HCT116 (cell line): ENCODE results near the gene PKIB. TPM values are rescaled to one million over a fixed set of nuclear protein-coding genes. Genes with fewer than 3 reads are reported as not detected.

ENCODE experiments used
- ATAC-seq: fragments of 200-7000 bp; cut with Tn5 transposase; 2 replicates; pipeline ENCODE4 v1.9.1; 2020; ENCODE audit warnings: mild to moderate bottlenecking, moderate library complexity
- BruUV-seq: library from RNA; stranded (reverse); fragments of 400-500 nt; replicated peaks from 2 replicates; lab custom pipeline; 2021; lab: Mats Ljungman, UMichigan
- CTCF ChIA-PET: fragments of 300-600 bp; sonication (Branson Sonifier 250); formaldehyde crosslinking; loops from one replicate; lab custom pipeline; 2021; ENCODE audit warnings: antibody characterized with exemption; lab: Charles Lee
- POLR2A ChIA-PET: fragments of 300-600, 350-600 bp; sonication (Branson Sonifier 250); formaldehyde crosslinking; loops from one replicate; lab custom pipeline; 2021; ENCODE audit warnings: antibody characterized with exemption; lab: Charles Lee
- RAD21 ChIA-PET, 2 experiments: fragments of 300-600 bp; sonication (Branson Sonifier 250); formaldehyde crosslinking; loops; one replicate each; lab custom pipeline; 2023; ENCODE audit warnings: low total read pairs in 2 of 2; ENCODE audit not compliant: uncharacterized antibody in 2 of 2, unreplicated experiment in 2 of 2, low non-redundant PET in 1 of 2; lab: Charles Lee
- DNase-seq: peaks from one replicate; pipeline ENCODE4 v3.0.0-alpha.2; 2010; ENCODE audit warnings: low read depth, low spot score
- H2AFZ ChIP-seq: fragments of 200-600 bp; shearing (Covaris generic), sonication (generic); 2 replicates; pipeline ENCODE4 v1.6.1; 2017; ENCODE audit warnings: low read depth, mixed run types, mixed read lengths, antibody characterized with exemption, low read length; ENCODE audit not compliant: poor library complexity, severe bottlenecking
- H3K27ac ChIP-seq: 2 replicates; pipeline ENCODE4 v1.5.1; 2012; ENCODE audit warnings: low read depth, low read length
- H3K27me3 ChIP-seq: fragments of 200-600 bp; sonication (generic); 2 replicates; pipeline ENCODE4 v1.6.1; 2016; ENCODE audit warnings: mixed run types, low read length, mixed read lengths; ENCODE audit not compliant: insufficient read depth
- H3K36me3 ChIP-seq, 2 experiments: fragments of 200-500 bp in 1 of 2; fragments of 200-600 bp in 1 of 2; sonication (Bioruptor generic) in 1 of 2; sonication (generic) in 1 of 2; 2 replicates each; pipeline versions ENCODE4 v1.5.1 to v1.6.1; 2014 to 2016; ENCODE audit warnings: low read length in 2 of 2, inconsistent platforms in 1 of 2, mixed read lengths in 1 of 2, mixed run types in 1 of 2; ENCODE audit not compliant: insufficient read depth in 2 of 2, control insufficient read depth in 1 of 2
- H3K4me1 ChIP-seq, 2 experiments: fragments of 200-600 bp in 1 of 2; sonication (generic) in 1 of 2; 2 replicates each; pipeline versions ENCODE4 v1.5.1 to v1.6.1; 2012 to 2017; ENCODE audit warnings: low read length in 2 of 2, inconsistent platforms in 1 of 2, mild to moderate bottlenecking in 1 of 2, mixed read lengths in 1 of 2, mixed run types in 1 of 2, moderate library complexity in 1 of 2; ENCODE audit not compliant: insufficient read depth in 2 of 2, control insufficient read depth in 1 of 2
- H3K4me2 ChIP-seq: fragments of 200-600 bp; sonication (generic); 2 replicates; pipeline ENCODE4 v1.6.1; 2017; ENCODE audit warnings: mixed run types, low read length, mixed read lengths
- H3K4me3 ChIP-seq, 2 experiments: fragments of 200-600 bp in 1 of 2; sonication (generic) in 1 of 2; replicated peaks in 1 of 2; 2 replicates each; pipeline ENCODE4 v1.5.1; 2011 to 2016; ENCODE audit warnings: low read length in 2 of 2, control low read depth in 1 of 2, low read depth in 1 of 2, mild to moderate bottlenecking in 1 of 2, mixed read lengths in 1 of 2, mixed run types in 1 of 2
- H3K79me2 ChIP-seq: fragments of 200-600 bp; sonication (generic); 2 replicates; pipeline ENCODE4 v1.6.1; 2017; ENCODE audit warnings: mild to moderate bottlenecking, mixed run types, low read length, moderate library complexity, mixed read lengths; ENCODE audit not compliant: insufficient read depth
- H3K9ac ChIP-seq: fragments of 200-600 bp; sonication (generic); 2 replicates; pipeline ENCODE4 v1.6.1; 2016; ENCODE audit warnings: low read length, mixed read lengths
- H3K9me2 ChIP-seq: fragments of 200-600 bp; sonication (generic), shearing (Covaris generic); 2 replicates; pipeline ENCODE4 v1.6.1; 2017; ENCODE audit warnings: mixed run types, mild to moderate bottlenecking, moderate library complexity; ENCODE audit not compliant: insufficient read depth
- H3K9me3 ChIP-seq, 2 experiments: fragments of 200-500 bp in 1 of 2; fragments of 200-600 bp in 1 of 2; sonication (Bioruptor generic) in 1 of 2; sonication (generic) in 1 of 2; 2 replicates each; pipeline ENCODE4 v1.6.1; 2014 to 2017; ENCODE audit warnings: low read length in 2 of 2, mixed read lengths in 2 of 2, inconsistent platforms in 1 of 2, low read depth in 1 of 2, mild to moderate bottlenecking in 1 of 2, mixed run types in 1 of 2, moderate library complexity in 1 of 2; ENCODE audit not compliant: control insufficient read depth in 1 of 2, insufficient read depth in 1 of 2
- H4K20me1 ChIP-seq: fragments of 200-600 bp; sonication (generic), shearing (Covaris generic); 2 replicates; pipeline ENCODE4 v1.6.1; 2017; ENCODE audit warnings: mixed run types, mild to moderate bottlenecking, moderate library complexity; ENCODE audit not compliant: insufficient read depth
- CBX3 ChIP-seq: IDR thresholded peaks from 2 replicates; pipeline ENCODE4 v1.6.1; 2012; ENCODE audit warnings: low read depth
- CEBPB ChIP-seq: IDR thresholded peaks from 2 replicates; pipeline ENCODE4 v1.6.1; 2012; ENCODE audit warnings: low read depth
- CTCF ChIP-seq, 3 experiments: fragments of 200-600 bp in 1 of 3; sonication (generic) in 1 of 3; IDR thresholded peaks in 2 of 3; conservative IDR thresholded peaks in 1 of 3; 2 replicates each; pipeline ENCODE4 v1.5.1; 2012 to 2017; ENCODE audit warnings: low read depth in 2 of 3, low read length in 2 of 3, antibody characterized with exemption in 1 of 3, borderline replicate concordance in 1 of 3, control low read depth in 1 of 3, mild to moderate bottlenecking in 1 of 3, mixed read lengths in 1 of 3, mixed run types in 1 of 3, moderate library complexity in 1 of 3; ENCODE audit not compliant: insufficient read depth in 1 of 3
- ELF1 ChIP-seq: IDR thresholded peaks from 2 replicates; pipeline ENCODE4 v1.6.1; 2012; ENCODE audit warnings: low read depth, borderline replicate concordance
- EZH2phosphoT487 ChIP-seq: fragments of 200-600 bp; IDR thresholded peaks from 2 replicates; pipeline ENCODE4 v1.6.1; 2018; ENCODE audit warnings: antibody characterized with exemption, borderline replicate concordance
- FOSL1 ChIP-seq: IDR thresholded peaks from 2 replicates; pipeline ENCODE4 v1.6.1; 2012; ENCODE audit warnings: low read depth
- JUND ChIP-seq: IDR thresholded peaks from 2 replicates; pipeline ENCODE4 v1.6.1; 2012
- MAX ChIP-seq: IDR thresholded peaks from 2 replicates; pipeline ENCODE4 v1.6.1; 2012
- POLR2AphosphoS5 ChIP-seq: IDR thresholded peaks from 2 replicates; pipeline ENCODE4 v1.6.1; 2011; ENCODE audit warnings: mild to moderate bottlenecking, low read depth, low read length, moderate library complexity
- RAD21 ChIP-seq: IDR thresholded peaks from 2 replicates; pipeline ENCODE4 v1.6.1; 2012; ENCODE audit warnings: low read depth, mild to moderate bottlenecking
- REST ChIP-seq: IDR thresholded peaks from 2 replicates; pipeline ENCODE4 v1.6.1; 2012; ENCODE audit warnings: low read depth
- SP1 ChIP-seq: IDR thresholded peaks from 2 replicates; pipeline ENCODE4 v1.6.1; 2012; ENCODE audit warnings: low read depth
- SRF ChIP-seq: IDR thresholded peaks from 2 replicates; pipeline ENCODE4 v1.6.1; 2012; ENCODE audit warnings: low read depth
- ZNF274 ChIP-seq: fragments of 200-500 bp; sonication (Bioruptor generic); IDR thresholded peaks from 2 replicates; pipeline ENCODE4 v1.6.1; 2014; ENCODE audit warnings: mild to moderate bottlenecking, low read depth, low read length, inconsistent platforms
- intact Hi-C: fragments of 100-400 bp; cut with micrococcal nuclease; formaldehyde crosslinking; loops from 2 replicates; pipeline ENCODE4 v1.10.0; 2022
- total RNA-seq: library from RNA; stranded (reverse); gene quantifications from one replicate; pipeline ENCODE4 v1.2.1, GENCODE V29; 2021; ENCODE audit not compliant: unreplicated experiment

The PKIB gene
- total RNA-seq, 1 experiment from 2014 or later, result 24.0 TPM

- TF ChIP-seq ZNF274, result no peak
- no peak for TF ChIP-seq REST
- no peak for TF ChIP-seq SRF
- no peak for TF ChIP-seq ELF1
- TF ChIP-seq RAD21, result no peak
- no peak for TF ChIP-seq JUND
- no peak for TF ChIP-seq CTCF (IDR thresholded peaks at IDR 0.05 in 2 of 3, conservative IDR thresholded peaks at IDR 0.05 in 1 of 3; ENCODE audit: borderline replicate concordance in 1 of 3, insufficient read depth in 1 of 3, low read depth in 2 of 3, low read length in 2 of 3)
- no peak for TF ChIP-seq MAX
- TF ChIP-seq POLR2AphosphoS5, result no peak
- TF ChIP-seq SP1, result no peak
- no peak for TF ChIP-seq CBX3
- no peak for TF ChIP-seq CEBPB
- TF ChIP-seq EZH2phosphoT487, result no peak
- no peak for TF ChIP-seq FOSL1
- Histone ChIP-seq H3K4me2 (no peak overlapping the region), H3K27me3 (no peaks in the 10 kb centered on the region), H3K4me1 (peaks cover 23 to 60% of the 10 kb centered on the region in 2 experiments), H3K9me3 (no peaks in the 10 kb centered on the region), H3K9me2 (no peaks in the 10 kb centered on the region), H3K36me3 (no peaks in the 10 kb centered on the region), H3K9ac (no peak overlapping the region), H3K27ac (peak overlapping the region; percentile 72; the same call in 1 of the 2 replicates), H3K79me2 (no peaks in the 10 kb centered on the region), H4K20me1 (no peaks in the 10 kb centered on the region), H3K4me3 (no peak overlapping the region), H2AFZ (no peak overlapping the region)
- CTCF ChIA-PET, result no interaction called here
- intact Hi-C loops, result no loop called here
- no TSS peak for BruUV-seq
- RAD21 ChIA-PET, result no interaction called here
- DNase-seq (no peak), ATAC-seq (no peak)
- POLR2A ChIA-PET, result no interaction called here
Measured at GRCh38 chr6:122694602-122695001, 84.4 kb downstream of the PKIB start.
